Retinal pigment epithelial cell (primary cell): ENCODE results near the gene MVK.

ENCODE experiments used
- DNase-seq: peaks from one replicate; pipeline ENCODE4 v3.0.0-alpha.2; 2010; ENCODE audit warnings: low read depth
- H3K4me3 ChIP-seq: 2 replicates; pipeline ENCODE4 v1.5.1; 2011; ENCODE audit warnings: mild to moderate bottlenecking, low read length, control low read depth, moderate library complexity
- TF ChIP-seq, protein P1 (sequence below): conservative IDR thresholded peaks from 2 replicates; pipeline ENCODE4 v1.5.1; 2011; ENCODE audit warnings: low read depth, low read length, control low read depth, inconsistent platforms

MVK gene

DNA sequence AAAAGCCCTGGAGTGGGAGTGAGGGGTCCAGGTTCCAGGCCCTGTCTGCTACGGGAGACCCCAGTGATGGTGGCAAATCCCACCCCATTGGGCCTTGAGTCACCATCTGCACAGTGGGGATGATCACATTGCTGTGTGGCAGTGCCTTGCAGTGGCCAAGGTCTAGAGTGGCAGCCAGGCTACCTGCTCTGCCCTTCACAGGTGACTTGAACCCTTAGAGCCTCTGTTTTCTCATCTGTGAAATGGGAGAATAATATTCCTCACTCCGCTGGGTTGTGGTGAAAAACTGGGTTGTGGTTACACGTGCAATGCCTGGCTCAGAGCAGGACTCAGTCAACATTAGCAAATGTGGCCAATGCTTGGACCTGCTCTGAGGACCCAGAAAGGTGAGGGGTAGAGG is 58.2 kb downstream of the MVK start:
- DNase-seq = no peak

DNA sequence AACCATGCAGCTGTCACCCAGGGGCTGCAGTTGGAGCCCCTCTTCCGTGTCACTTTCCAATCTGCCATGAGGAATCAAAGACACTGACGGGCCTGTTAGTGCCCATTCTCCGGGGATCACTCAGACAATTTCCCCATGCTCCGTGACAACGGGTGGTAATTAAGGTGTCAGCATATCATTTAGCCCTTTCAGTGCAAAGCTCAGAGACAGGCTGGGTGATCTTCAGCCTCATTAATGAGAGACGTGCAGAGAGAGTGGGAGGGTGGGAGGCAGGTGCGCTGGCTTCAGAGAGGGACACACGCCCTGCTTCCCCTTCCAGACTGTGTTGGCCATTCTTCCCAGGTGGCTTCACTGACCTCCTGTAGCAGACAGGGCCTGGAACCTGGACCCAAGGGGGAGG is 58.7 kb downstream of the MVK start:
- TF ChIP-seq, protein P1, sequence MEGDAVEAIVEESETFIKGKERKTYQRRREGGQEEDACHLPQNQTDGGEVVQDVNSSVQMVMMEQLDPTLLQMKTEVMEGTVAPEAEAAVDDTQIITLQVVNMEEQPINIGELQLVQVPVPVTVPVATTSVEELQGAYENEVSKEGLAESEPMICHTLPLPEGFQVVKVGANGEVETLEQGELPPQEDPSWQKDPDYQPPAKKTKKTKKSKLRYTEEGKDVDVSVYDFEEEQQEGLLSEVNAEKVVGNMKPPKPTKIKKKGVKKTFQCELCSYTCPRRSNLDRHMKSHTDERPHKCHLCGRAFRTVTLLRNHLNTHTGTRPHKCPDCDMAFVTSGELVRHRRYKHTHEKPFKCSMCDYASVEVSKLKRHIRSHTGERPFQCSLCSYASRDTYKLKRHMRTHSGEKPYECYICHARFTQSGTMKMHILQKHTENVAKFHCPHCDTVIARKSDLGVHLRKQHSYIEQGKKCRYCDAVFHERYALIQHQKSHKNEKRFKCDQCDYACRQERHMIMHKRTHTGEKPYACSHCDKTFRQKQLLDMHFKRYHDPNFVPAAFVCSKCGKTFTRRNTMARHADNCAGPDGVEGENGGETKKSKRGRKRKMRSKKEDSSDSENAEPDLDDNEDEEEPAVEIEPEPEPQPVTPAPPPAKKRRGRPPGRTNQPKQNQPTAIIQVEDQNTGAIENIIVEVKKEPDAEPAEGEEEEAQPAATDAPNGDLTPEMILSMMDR = no peak
- H3K4me3 ChIP-seq = no peak overlapping the region
- DNase-seq = no peak

More for the DNA sequence above, 58.2 kb downstream of the MVK start:
- no peak overlapping the region for H3K4me3 ChIP-seq
- TF ChIP-seq, protein P1 = no peak

DNA sequence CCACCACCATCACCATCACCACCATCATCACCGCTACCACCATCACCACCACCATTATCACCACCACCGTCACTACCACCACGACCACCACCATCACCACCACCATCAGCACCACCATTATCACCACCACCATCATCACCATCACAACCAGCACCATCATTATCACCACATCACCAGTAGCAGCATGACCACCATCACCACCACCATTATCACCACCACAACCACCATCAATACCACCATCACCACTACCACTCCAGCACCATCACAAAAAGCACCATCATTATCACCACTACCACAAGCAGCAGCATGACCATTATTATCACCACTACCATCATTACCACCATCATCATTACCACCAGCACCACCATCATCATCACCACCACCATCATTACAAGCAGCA is 62.1 kb downstream of the MVK start:
- no peak overlapping the region for H3K4me3 ChIP-seq
- TF ChIP-seq, protein P1 = no peak
- no peak for DNase-seq

DNA sequence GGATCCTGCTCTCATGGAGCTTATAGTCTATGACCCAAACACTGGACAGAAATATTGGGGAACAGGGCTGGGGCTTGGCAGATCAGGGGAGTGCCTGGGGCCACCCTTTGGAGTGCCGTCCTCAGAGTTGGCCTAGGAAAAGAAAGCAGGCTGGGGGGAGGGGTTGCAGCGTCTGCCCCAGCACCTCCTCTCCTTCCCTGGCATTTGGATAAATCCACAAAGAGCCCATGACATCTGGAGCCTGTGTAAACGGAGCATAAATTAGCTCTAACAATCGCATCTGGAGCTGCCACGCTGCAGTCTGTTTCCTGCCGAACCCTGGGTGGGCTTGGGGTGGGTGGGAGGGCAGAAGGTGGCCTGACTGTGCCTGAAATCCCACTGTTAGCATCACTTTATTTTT is 63.8 kb downstream of the MVK start:
- no peak overlapping the region for H3K4me3 ChIP-seq

DNA sequence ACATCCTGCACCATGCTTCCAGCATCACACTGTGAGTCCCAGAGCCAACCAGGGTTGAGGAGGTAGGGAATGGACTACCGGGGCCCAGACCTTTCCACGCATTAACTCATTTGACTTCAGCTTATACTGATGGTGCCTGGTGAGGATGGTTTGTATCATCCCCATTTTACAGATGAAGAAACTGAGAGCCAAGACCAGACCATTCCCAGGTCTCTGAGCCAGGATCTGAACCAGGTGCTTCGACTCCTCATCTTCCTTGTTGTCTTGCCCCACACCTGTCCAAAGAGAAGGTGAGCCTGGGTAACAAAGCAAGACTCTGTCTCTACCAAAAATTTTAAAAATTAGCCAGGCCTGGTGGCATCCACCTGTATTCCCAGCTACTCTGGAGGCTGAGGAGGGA is 64.4 kb downstream of the MVK start:
- TF ChIP-seq, protein P1 = no peak
- no peak for DNase-seq
- H3K4me3 ChIP-seq = no peak overlapping the region

More for the DNA sequence above, 63.8 kb downstream of the MVK start:
- no peak for DNase-seq
- TF ChIP-seq, protein P1 = no peak

DNA sequence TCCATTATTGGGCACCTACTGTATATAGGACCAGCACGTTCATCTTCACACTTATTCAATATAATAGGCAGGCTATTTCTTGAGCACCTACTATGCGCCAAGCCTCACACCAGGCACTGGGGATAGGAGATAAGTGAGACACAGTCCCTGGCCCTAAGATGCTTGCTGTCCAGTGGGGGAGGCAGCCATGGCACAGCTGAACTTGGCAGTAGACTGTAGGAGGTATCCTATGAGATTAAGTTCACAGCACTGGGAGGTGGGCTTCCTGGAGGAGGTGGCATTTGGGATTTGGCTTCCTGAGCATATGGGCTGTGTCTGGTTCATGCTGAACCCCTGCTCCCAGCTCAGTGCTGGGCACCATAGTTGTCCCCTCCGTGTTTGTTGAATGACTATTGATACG is 65.1 kb downstream of the MVK start:
- H3K4me3 ChIP-seq = no peak overlapping the region
- DNase-seq = no peak
- TF ChIP-seq, protein P1 = no peak

DNA sequence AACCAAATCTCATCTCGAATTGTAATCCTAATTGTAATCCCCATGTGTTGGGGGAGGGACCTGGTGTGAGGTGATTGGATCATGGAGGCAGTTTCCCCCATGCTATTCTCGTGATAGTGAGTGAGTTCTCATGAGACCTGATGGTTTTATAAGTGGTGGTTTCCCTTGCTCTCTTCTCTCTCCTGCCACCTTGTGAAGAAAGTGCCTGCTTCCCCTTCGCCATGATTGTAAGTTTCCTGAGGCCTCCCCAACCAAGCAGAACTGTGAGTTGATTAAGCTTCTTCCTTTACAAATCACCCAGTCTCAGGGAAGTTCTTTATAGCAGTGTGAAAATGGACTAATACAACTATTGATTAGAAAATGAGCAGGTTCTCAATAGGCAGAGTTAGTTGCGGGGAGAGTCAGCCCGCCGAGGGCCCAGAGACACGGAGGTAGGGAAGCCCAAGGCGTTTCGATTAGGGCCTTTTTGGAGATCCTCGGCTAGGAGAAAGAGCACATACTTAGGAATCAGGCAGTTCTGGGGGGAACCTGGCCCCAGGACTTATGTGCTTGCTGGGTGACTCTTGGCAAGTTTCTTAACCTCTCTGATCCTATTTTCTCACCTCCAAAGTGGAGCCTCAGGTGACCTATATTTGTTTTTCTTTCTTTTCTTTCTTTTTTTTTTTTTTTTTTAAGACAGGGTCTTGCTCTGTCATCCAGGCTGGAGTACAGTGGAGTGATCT is 65.7 kb downstream of the MVK start:
- TF ChIP-seq, protein P1 = no peak
- no peak overlapping the region for H3K4me3 ChIP-seq
- no peak for DNase-seq
